Erythroblast (primary cell): ENCODE measurements around the gene SLC24A1.

Experiments
- GATA1 ChIP-seq: IDR thresholded peaks from 2 replicates; pipeline ENCODE4 v1.6.1; 2011; ENCODE audit warnings: low read depth, mild to moderate bottlenecking, control low read depth, low read length, moderate library complexity
- POLR2A ChIP-seq: IDR thresholded peaks from 2 replicates; pipeline ENCODE4 v1.6.1; 2011; ENCODE audit warnings: mild to moderate bottlenecking, low read length

GRCh38 chr15:65577129-65577996 lies 44.4 kb upstream of the SLC24A1 start:
- TF ChIP-seq POLR2A (no peak), GATA1 (no peak)
